NCI-H1694 (cell line): ENCODE measurements around the gene SPATS2L.
"Not testable (repeated sequence)": the region's sequence is repeated elsewhere in the genome, so short reads cannot be mapped to it uniquely, and the experiment has no call there.

ENCODE experiments used
- DNase-seq: peaks from one replicate; lab custom pipeline; 2025; lab: John Stamatoyannopoulos, UW

SPATS2L gene

DNA sequence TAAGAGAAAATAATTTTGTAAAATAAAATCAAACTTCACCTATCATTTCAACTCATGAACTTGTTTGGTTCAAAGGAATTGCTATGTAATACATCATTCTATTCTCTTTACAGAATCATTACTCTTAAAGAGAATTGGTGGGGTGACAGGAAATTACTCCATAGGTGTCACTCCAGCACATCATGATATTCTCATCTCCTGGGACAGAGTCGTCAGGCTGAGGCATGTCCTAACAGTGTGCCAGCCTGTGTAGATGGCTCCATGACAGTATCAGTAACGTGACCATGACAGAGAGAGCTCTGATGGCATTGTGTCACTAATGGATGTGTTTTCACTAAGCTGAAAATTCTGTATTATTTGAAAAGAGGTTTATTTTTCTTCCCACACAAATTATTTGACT, 13.9 kb downstream of the SPATS2L start:
- DNase-seq, result no peak

DNA sequence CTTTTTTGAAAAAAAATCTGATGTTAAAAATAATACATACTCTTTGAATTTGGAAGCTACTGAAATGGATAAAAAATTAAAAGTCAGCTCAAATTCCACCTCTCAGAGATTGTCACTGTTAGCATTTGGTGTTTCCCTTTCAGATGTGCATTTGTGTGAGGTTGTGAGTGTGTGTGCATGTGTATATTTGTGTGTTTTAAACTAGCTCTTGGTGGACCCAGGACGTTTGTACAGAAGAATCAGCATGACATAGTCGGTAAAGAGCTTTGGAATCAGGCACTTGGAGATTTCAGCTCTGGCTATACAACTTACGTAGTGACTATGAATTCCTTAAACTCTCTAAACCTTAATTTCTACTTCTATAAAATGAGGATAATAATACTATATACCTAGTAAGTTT, 14.5 kb downstream of the SPATS2L start:
- no peak for DNase-seq

GRCh38 chr2:200321780-200322534, 15.5 kb downstream of the SPATS2L start:
- DNase-seq, result no peak

DNA sequence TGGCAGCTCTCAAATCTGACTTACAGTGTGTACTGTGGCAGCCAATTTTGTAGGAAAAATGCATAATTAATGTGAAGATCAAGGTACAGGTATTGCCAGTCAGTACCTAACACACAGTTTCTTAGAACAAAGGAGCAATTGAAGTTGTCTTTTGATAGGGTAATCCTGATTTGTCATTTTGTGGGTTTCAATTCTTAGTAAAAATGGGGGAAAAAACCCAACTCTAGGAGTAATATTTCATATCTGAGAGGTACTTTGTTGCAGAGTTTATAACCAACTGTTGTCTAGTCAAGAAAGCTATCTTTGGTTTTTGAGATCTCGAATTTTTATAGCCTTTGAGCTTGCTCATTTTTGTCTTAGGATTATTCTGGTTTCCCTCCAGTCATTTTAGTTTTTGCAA, 16.1 kb downstream of the SPATS2L start:
- no peak for DNase-seq

GRCh38 chr2:200324362-200324761, 17.9 kb downstream of the SPATS2L start:
- DNase-seq, result no peak

GRCh38 chr2:200329384-200329783, 22.9 kb downstream of the SPATS2L start:
- no peak for DNase-seq

DNA sequence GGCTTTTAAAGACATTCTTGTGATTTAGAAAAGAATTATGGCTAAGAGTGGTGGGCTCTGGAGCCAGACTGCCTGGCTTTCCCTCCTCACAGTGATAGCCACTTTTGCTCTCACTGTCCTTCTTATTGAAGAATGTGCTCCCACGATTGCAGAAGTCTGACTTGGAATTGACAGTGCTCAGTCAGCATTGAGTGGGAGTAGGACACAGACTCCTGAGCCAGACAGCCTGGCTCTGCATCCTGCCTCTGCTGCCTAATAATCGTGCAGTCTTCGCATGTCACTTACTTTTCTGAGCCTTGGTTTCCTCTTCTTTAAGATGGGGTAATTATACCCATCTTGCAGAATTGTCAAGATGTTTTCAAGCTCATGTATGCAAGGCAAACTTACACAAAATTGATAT, 23.3 kb downstream of the SPATS2L start:
- no peak for DNase-seq

DNA sequence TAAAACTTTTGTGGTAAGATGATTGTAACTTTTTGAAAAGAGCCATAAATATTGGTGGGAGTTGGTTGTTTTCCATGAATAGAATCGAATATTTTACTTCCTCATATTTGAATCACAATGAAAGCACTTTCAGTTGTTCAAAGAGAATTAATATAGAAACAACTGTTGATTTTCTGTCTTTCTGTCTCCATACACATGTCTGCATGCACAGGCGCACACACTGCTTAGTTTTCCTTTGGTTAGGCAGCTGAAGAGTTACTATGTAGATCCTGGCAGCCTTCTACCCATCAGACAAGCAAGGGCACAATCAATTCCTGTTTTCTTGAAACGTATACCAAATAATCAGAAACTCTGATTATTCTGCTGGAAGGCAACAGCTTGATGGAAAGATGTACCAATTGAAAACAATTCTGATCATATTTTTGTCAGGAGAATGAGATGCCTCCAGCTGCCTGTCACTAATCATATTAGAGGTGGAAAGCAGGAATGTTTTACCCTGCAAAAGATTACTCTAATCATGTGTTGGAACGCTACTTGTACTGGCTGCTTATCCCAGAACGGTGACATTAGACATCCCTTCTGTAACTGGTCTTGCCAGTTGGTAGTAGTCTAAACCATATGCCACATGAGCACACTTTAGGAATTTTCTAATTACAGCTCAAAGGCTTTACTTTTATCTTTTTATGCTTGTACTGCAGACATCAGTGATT, 24.0 kb downstream of the SPATS2L start:
- DNase-seq, result no peak

- no peak for DNase-seq
These were observed 24.5 kb downstream of the SPATS2L start for GRCh38 chr2:200331061-200331400.

- no peak for DNase-seq
These were observed 29.2 kb downstream of the SPATS2L start for GRCh38 chr2:200335657-200336056.

DNA sequence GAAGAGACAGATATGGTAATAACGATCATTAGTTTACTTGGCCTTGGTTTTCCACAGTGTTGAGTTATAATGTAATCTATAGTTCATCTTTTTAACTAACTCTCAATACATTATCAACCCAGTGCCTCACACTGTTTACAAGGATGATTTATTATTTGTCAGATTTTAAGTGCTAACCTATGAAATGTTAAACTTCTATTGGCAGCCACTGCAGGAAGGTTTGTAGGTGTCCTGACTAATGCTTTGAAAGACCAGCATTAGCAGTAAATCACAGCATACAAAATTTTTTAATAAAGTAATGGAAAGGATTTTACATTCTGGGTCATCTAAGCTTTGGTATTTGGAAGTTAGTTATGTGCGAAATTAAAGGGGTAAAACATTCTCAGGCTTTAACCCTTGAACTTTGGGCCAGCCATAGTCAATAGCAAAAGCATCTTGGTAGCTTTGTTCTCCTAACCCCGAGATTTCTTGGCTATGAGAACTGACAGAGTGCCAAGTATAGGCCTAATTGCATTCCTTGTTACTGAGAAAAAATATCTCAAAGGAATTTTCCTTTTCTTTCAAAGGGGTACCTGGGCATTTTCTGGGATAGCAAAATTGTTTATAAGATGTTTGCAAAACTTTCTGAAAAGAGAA, 30.6 kb downstream of the SPATS2L start:
- no peak for DNase-seq

GRCh38 chr2:200337621-200338020, 31.1 kb downstream of the SPATS2L start:
- no peak for DNase-seq

- DNase-seq, result no peak
These were observed 32.2 kb downstream of the SPATS2L start for GRCh38 chr2:200338692-200339091.

DNA sequence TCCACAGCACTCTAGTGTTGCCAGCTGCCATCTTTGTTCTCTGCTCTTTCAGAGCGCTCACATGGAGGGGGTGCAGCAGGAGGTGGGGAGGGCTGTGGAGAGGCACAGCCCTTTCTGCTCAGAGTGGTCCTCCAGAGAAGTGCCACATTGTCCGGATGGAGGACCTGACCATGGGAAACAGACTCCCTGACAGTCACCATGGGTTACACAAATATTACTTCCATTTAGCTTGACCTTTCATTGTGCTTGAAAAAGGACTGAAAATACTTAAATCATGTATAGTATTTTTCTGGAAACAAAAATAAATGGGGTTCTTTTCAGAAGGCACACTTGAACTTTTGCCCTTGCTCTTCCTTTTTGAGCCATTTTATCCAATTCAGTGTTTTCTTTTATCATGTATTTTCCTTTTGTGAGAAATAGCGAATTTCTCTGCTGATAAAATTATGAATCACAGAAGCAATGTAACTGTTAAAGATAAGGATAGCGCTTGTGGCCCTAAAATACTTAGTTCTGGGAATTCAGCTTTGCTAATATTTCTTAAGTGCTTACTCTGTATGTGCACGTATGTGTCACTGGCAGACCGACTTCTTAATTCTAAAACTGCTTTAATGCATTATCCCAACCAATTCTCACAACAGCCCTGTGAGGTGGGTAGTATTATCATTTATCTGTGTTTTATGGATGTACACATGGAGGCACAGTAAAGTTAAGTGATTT, 34.2 kb downstream of the SPATS2L start:
- no peak for DNase-seq

DNA sequence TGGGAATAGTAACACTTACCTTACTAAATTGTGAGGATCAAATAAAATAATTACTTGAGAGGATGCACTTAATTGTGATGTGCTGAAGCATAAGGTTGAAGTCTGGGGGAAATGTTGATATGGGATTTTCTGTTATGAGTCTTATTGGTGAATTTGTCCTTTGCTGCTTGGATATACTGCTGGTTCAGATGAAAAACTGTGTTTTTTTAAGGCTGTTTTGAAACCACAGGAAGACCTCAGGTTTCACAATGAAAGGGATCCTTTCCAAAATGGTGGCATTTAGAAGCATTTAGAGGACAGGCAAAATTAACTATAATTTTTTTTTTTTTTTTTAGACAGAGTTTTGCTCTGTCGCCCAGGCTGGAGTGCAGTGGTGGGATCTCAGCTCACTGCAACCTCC, 34.9 kb downstream of the SPATS2L start:
- DNase-seq, result no peak

- DNase-seq, result no peak
These were observed 35.7 kb downstream of the SPATS2L start for GRCh38 chr2:200342235-200342634.

GRCh38 chr2:200342654-200343053, 36.2 kb downstream of the SPATS2L start:
- DNase-seq, result no peak

DNA sequence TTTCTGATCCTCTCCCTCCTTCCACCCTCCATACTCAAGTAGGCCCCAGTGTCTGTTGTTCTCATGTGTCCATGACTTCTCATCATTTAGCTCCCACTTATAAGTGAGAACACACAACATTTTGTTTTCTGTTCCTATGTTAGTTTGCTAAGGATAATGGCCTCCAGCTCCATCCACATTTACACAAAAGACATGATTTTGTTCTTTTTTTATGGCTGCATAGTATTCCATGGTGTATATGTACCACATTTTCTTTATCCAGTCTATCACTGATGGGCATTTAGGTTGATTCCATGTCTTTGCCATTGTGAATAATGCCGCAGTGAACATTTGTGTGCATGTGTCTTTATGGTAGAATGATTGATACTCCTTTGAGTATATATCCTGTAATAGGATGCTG, 37.7 kb downstream of the SPATS2L start:
- DNase-seq, result not testable (repeated sequence)

DNA sequence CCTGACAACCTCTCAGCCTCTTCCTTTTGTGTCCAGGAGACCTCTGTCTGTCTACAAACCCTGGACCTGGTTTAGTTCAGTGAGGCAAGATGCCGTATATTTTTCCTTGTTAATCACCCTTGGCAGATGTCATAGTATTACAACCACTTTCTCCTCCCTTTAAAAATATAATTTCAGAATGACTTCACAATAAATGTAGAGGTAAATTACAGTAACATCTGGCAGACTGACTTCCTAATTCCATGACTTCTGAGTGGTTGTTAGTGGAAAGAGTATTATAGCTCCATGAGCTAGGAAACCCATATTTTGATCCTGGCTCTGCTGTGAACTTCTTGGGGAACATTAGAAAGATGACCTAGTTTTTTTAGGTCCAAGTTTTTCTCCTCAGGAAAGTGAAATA, 39.5 kb downstream of the SPATS2L start:
- DNase-seq, result no peak

GRCh38 chr2:200347301-200347700, 40.8 kb downstream of the SPATS2L start:
- no peak for DNase-seq

DNA sequence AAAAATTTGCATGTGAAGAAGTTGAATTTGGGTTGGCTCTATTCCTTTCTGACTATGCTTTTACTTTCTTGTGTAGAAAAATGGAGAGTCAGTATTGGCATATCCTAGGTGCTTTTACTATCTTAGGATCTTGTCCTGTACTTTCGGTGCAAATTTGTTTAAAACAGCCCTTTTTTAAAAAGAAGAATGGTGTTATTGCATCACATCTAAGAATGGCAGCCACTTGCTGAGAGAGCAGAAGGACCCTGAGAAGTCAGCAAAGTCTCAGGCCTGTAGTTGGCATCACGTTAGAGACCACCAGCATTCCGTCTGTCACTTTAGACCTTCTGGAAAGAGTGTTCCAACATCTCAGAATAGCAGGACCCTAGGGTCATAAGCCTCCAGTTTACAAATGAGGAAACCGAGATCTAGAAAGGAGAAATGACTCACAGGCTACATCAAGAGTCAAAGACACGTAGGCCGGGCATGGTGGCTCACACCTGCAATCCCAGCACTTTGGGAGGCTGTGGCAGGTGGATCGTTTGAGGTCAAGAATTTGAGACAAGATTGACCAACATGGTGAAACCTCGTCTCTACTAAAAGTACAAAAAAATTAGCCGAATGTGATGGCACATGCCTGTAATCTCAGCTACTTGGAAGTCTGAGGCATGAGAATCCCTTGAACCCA, 42.5 kb downstream of the SPATS2L start:
- DNase-seq, result no peak

- DNase-seq, result no peak
These were observed 43.4 kb downstream of the SPATS2L start for GRCh38 chr2:200349868-200350267.
